Epithelial cell of proximal tubule (primary cell): Measurements from ENCODE around the gene CENPN. TPM values are rescaled to one million over a fixed set of nuclear protein-coding genes. Genes with fewer than 3 reads are reported as not detected.

Source experiments
- DNase-seq: peaks from one replicate; pipeline ENCODE4 v3.0.0-alpha.2; 2011; ENCODE audit warnings: low read depth
- H3K4me3 ChIP-seq: 2 replicates; pipeline ENCODE4 v1.5.1; 2011; ENCODE audit warnings: low read depth, mild to moderate bottlenecking, low read length
- total RNA-seq: library from RNA; depleted of rRNA; stranded (reverse); fragments of >200 nt; gene quantifications from 2 replicates; pipeline ENCODE4 v1.2.3, GENCODE V29; 2015
- TF ChIP-seq, protein P1 (sequence below): conservative IDR thresholded peaks from 2 replicates; pipeline ENCODE4 v1.5.1; 2012; ENCODE audit warnings: low read depth, mild to moderate bottlenecking, low read length

Gene CENPN
- total RNA-seq, 1 donor from 2014 or later: 49.2 TPM

DNA sequence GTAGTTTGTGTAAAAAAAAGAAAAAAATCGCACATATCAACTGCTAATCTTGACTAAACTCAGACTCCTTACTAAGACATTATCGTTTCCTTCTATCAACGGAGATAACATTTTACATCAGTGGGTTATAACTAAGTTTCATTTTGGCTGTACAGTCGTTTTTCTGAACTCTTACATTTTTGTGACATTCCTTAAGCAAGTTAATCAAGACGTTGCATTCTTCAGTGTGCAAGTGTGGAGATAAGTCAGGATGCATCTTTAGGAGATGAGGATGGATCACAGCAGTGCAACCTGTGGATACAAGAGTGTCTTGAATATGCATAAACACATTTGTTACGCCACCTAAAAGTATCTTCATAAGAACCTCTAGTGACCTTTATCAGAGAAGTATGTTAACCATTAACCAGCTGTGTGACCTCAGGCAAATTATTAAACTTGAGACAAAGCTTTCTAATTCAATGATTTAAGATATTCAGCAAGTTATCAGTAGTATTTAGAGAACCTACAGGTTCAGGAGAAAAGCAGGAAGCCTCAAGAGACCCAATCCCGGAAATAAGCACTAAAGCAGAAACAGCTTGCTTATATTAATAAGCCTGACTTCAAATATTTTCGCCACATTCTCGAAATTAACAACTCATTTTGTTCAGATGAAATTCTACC, 9.7 kb upstream of the CENPN start:
- peak; percentile 45 for DNase-seq

DNA sequence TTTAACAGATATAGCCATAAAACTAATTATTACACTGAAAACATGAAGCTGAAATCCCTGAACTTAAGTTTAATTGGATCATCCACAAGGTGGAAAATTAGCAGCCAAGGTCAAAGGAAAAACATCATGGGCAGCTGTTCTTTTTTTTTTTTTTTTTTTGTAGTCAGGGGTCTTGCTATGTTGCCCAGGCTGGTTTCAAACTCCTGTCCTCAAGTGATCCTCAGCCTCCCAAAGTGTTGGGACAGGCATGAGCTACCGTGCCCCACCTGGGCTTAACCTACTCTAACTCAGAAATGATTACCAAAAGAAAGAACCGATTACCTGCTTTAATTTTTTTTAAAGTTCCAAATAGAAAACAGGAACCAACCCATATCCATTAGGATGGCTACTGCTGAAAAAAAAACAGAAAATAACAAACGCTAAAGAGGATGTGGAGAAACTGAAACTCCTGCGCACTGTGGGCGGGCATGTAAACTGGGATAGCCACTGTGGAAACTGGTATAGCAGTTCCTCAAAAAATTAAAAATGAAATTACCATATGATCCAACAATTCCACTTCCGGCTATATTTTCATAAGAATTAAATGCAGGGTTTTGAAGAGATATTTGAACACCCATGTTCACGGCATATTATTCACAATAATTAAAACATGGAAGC, 8.9 kb upstream of the CENPN start:
- H3K4me3 ChIP-seq: peak overlapping the region; percentile 3
- no peak for DNase-seq
- TF ChIP-seq, protein P1, sequence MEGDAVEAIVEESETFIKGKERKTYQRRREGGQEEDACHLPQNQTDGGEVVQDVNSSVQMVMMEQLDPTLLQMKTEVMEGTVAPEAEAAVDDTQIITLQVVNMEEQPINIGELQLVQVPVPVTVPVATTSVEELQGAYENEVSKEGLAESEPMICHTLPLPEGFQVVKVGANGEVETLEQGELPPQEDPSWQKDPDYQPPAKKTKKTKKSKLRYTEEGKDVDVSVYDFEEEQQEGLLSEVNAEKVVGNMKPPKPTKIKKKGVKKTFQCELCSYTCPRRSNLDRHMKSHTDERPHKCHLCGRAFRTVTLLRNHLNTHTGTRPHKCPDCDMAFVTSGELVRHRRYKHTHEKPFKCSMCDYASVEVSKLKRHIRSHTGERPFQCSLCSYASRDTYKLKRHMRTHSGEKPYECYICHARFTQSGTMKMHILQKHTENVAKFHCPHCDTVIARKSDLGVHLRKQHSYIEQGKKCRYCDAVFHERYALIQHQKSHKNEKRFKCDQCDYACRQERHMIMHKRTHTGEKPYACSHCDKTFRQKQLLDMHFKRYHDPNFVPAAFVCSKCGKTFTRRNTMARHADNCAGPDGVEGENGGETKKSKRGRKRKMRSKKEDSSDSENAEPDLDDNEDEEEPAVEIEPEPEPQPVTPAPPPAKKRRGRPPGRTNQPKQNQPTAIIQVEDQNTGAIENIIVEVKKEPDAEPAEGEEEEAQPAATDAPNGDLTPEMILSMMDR: no peak

More for the DNA sequence above, 9.7 kb upstream of the CENPN start:
- TF ChIP-seq, protein P1: no peak
- H3K4me3 ChIP-seq: no peak overlapping the region

DNA sequence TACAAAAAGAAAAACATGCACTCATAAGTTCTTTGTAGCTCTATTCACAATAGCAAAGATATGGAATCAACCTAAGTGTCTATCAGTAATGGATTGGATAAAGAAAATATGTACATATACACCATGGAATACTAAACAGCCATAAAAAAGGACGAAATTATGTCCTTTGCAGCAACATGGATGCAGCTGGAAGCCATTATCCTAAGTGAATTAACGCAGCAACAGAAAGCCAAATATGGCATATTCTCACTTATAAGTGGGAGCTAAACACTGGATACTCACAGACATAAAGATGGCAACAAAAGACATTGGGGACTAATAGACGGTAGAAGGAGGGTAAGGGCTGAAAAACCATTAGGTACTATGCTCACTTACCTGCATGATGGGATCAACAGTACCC, 6.1 kb upstream of the CENPN start:
- TF ChIP-seq, protein P1: no peak
- H3K4me3 ChIP-seq: no peak overlapping the region
- DNase-seq: no peak

DNA sequence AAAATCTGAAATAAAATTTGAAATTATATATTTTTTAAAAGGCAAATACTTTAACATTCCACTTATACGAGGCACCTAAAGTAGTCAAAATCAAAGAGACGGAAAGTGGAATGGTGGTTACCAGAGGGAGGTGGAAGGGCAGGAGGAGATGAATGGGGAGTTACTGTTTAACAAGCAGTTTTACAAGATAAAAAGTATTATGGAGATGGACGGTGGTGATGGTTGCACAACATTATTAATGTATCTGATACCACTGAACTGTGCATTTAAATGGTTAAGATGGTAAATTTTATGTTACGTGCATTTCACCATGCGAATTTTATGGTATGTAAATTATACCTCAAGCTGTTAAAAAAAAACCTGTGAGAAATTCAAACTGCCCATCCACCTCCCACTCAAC, 5.7 kb upstream of the CENPN start:
- TF ChIP-seq, protein P1: no peak
- DNase-seq: no peak
- H3K4me3 ChIP-seq: no peak overlapping the region

DNA sequence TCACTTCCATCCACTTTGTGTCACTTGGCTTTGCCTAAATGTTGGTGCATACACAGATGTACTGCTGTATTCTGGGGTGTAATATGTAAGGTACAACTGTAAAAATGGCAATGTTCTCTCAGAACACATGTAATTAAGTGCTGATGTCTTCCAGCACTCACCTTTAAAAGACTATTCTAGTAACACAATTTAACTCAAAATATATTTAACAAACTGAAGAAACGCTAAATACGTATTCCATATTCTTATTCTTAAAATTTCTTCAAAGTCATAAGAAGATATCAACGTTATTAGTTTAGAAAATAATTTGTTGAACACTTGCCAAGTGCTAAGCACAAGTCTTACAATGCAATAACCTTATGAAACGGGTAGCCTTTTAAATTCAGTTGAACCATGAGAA, 4.0 kb upstream of the CENPN start:
- H3K4me3 ChIP-seq: no peak overlapping the region
- TF ChIP-seq, protein P1: no peak

DNA sequence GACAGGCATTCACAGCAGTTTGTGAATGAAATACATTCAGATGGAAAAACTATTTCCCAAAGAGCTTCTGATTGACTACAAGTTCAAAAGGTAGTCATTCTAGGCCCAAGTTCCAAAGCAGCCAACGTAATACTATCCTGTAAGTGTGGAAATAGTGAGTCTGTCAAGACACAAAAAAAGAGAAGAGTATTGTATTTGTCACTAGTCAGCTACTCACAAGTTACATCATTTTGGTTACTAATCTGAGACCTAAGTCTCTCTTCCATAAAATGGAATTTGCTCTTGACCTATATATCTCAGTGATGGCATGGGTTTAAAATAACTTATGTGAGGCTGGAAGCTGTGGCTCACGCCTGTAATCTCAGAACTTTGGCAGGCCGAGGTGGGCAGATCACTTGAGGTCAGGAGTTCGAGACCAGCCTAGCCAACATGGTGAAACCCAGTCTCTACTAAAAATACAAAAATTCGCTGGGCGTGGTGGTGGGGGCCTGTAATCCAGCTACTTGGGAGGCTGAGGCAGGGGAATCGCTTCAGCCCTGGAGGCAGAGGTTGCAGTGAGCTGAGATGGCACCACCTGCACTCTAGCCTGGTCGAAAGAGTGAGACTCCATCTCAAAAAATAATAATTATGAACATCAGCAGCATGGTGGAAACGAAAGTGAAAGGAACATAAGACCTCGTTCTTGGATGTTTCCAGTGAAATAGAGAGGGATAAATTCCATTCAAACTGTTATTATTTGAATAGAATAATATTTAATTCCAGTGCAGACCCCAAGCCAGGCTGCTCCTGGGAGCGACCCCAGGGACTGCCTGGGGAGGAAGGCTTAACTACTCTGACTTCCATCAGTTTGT, 3.2 kb upstream of the CENPN start:
- no peak for DNase-seq
- H3K4me3 ChIP-seq: peak overlapping the region; percentile 33
- TF ChIP-seq, protein P1: no peak

More for the DNA sequence above, 4.0 kb upstream of the CENPN start:
- DNase-seq: no peak
